Measurements from ENCODE around the gene FSD1. TPM values are rescaled to one million over a fixed set of nuclear protein-coding genes. Genes with fewer than 3 reads are reported as not detected.
A peak's percentile ranks its signal among the peaks of the same experiment; 100 is the strongest.

The FSD1 gene
- total and polyA plus RNA-seq, 9 of the 15 experiments (the other 6 are each of a cell fraction or from before 2014, with no cell fraction given): 0.11 to 1.9 (median 0.94) TPM; not detected in 1

- TF ChIP-seq REST (IDR thresholded peaks at IDR 0.05; ENCODE audit: borderline replicate concordance) (no peak), REST (CRISPR knock-in tag; IDR thresholded peaks at IDR 0.05; ENCODE audit: low read depth) (no peak), EP400 (IDR thresholded peaks at IDR 0.05) (peak; percentile 4; the same call in 1 of the 2 replicates), EGR1 (conservative IDR thresholded peaks at IDR 0.05) (peak; percentile 58), KAT7 (CRISPR knock-in tag; IDR thresholded peaks at IDR 0.05; ENCODE audit: borderline replicate concordance) (peak; percentile 14; the same call in 1 of the 2 replicates), ZNF263 (CRISPR knock-in tag; IDR thresholded peaks at IDR 0.05; ENCODE audit: borderline replicate concordance) (peak; percentile 76), BRCA1 (IDR thresholded peaks at IDR 0.05) (no peak), BRCA1 (CRISPR knock-in tag; IDR thresholded peaks at IDR 0.05) (peak; percentile 66; the same call in 1 of the 2 replicates), ARHGAP35 (IDR thresholded peaks at IDR 0.05; ENCODE audit: partially characterized antibody) (no peak), CCNT2 (IDR thresholded peaks at IDR 0.05; ENCODE audit: borderline replicate concordance, extremely low read depth, insufficient read length, low read depth, low read length) (peak; percentile 55), ZNF431 (CRISPR knock-in tag; IDR thresholded peaks at IDR 0.05) (0 out of 2 replicates have a peak, but pooled peaks have one; percentile 22), NFE2 (IDR thresholded peaks at IDR 0.05; ENCODE audit: low read depth) (no peak), ELF4 (CRISPR knock-in tag; IDR thresholded peaks at IDR 0.05) (0 out of 2 replicates have a peak, but pooled peaks have one; percentile 9), ZNF23 (CRISPR knock-in tag; IDR thresholded peaks at IDR 0.05) (no peak)
- TF ChIP-seq, protein P1, sequence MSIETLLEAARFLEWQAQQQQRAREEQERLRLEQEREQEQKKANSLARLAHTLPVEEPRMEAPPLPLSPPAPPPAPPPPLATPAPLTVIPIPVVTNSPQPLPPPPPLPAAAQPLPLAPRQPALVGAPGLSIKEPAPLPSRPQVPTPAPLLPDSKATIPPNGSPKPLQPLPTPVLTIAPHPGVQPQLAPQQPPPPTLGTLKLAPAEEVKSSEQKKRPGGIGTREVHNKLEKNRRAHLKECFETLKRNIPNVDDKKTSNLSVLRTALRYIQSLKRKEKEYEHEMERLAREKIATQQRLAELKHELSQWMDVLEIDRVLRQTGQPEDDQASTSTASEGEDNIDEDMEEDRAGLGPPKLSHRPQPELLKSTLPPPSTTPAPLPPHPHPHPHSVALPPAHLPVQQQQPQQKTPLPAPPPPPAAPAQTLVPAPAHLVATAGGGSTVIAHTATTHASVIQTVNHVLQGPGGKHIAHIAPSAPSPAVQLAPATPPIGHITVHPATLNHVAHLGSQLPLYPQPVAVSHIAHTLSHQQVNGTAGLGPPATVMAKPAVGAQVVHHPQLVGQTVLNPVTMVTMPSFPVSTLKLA (conservative IDR thresholded peaks at IDR 0.05): peak; percentile 47 to 71; a peak in 2 of 4 replicates
- TF ChIP-seq, protein P2, sequence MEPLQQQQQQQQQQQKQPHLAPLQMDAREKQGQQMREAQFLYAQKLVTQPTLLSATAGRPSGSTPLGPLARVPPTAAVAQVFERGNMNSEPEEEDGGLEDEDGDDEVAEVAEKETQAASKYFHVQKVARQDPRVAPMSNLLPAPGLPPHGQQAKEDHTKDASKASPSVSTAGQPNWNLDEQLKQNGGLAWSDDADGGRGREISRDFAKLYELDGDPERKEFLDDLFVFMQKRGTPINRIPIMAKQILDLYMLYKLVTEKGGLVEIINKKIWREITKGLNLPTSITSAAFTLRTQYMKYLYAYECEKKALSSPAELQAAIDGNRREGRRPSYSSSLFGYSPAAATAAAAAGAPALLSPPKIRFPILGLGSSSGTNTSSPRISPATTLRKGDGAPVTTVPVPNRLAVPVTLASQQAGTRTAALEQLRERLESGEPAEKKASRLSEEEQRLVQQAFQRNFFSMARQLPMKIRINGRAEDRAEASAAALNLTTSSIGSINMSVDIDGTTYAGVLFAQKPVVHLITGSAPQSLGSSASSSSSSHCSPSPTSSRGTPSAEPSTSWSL (CRISPR knock-in tag; IDR thresholded peaks at IDR 0.05; ENCODE audit: borderline replicate concordance): 0 out of 2 replicates have a peak, but pooled peaks have one; percentile 11
Measured at GRCh38 chr19:4343370-4344307, 39.2 kb downstream of the FSD1 start, which contains the start of gene MPND (continued).
